HEK293T (cell line): ENCODE results near the gene EDN3.

Source experiments
- CTCF ChIA-PET: fragments of 350-600 bp; formaldehyde crosslinking; extraction: SDS; loops from one replicate; lab custom pipeline; 2021; ENCODE audit warnings: antibody characterized with exemption, inconsistent platforms; lab: Yijun Ruan, JAX
- POLR2A ChIA-PET: fragments of 350-600 bp; formaldehyde crosslinking; extraction: SDS; loops from one replicate; lab custom pipeline; 2020; ENCODE audit warnings: antibody characterized with exemption, inconsistent platforms; lab: Yijun Ruan, JAX
- DNase-seq: peaks from one replicate; pipeline ENCODE4 v3.0.0; 2012; ENCODE audit warnings: mixed read lengths; ENCODE audit errors: extremely low spot score
- ARNT ChIP-seq: fragments of 450-650 bp; IDR thresholded peaks from 2 replicates; pipeline ENCODE4 v1.6.1; 2017; ENCODE audit warnings: mild to moderate bottlenecking
- BHLHE40 ChIP-seq: fragments of 450-650 bp; IDR thresholded peaks from 2 replicates; pipeline ENCODE4 v1.6.1; 2016; ENCODE audit warnings: mild to moderate bottlenecking, moderate library complexity, borderline replicate concordance
- CTBP1 ChIP-seq: fragments of 450-650 bp; IDR thresholded peaks from 2 replicates; pipeline ENCODE4 v1.6.1; 2016; ENCODE audit warnings: borderline replicate concordance
- ELF4 ChIP-seq: fragments of 450-650 bp; IDR thresholded peaks from 2 replicates; pipeline ENCODE4 v1.6.1; 2017; ENCODE audit warnings: antibody characterized with exemption
- FOXA1 ChIP-seq: fragments of 450-650 bp; IDR thresholded peaks from 2 replicates; pipeline ENCODE4 v1.6.1; 2016; ENCODE audit warnings: mild to moderate bottlenecking
- FOXK2 ChIP-seq: fragments of 450-650 bp; IDR thresholded peaks from 2 replicates; pipeline ENCODE4 v1.6.1; 2016; ENCODE audit warnings: mild to moderate bottlenecking
- FOXM1 ChIP-seq: fragments of 450-650 bp; IDR thresholded peaks from 2 replicates; pipeline ENCODE4 v1.6.1; 2017; ENCODE audit warnings: mild to moderate bottlenecking, borderline replicate concordance
- HDGF ChIP-seq: fragments of 450-650 bp; IDR thresholded peaks from 2 replicates; pipeline ENCODE4 v1.6.1; 2017; ENCODE audit warnings: antibody characterized with exemption, borderline replicate concordance
- L3MBTL2 ChIP-seq: fragments of 450-650 bp; conservative IDR thresholded peaks from 2 replicates; pipeline ENCODE4 v1.6.1; 2016; ENCODE audit warnings: mild to moderate bottlenecking
- LEF1 ChIP-seq: fragments of 450-650 bp; IDR thresholded peaks from 2 replicates; pipeline ENCODE4 v1.6.1; 2017; ENCODE audit warnings: mild to moderate bottlenecking, borderline replicate concordance
- NFRKB ChIP-seq: fragments of 450-650 bp; IDR thresholded peaks from 2 replicates; pipeline ENCODE4 v1.6.1; 2016; ENCODE audit warnings: mild to moderate bottlenecking, moderate library complexity
- PKNOX1 ChIP-seq: fragments of 450-650 bp; IDR thresholded peaks from 2 replicates; pipeline ENCODE4 v1.6.1; 2016
- SP1 ChIP-seq: fragments of 450-650 bp; IDR thresholded peaks from 2 replicates; pipeline ENCODE4 v1.6.1; 2017
- SUZ12 ChIP-seq: fragments of 450-650 bp; IDR thresholded peaks from 2 replicates; pipeline ENCODE4 v1.6.1; 2016; ENCODE audit warnings: mild to moderate bottlenecking
- TARDBP ChIP-seq: fragments of 450-650 bp; IDR thresholded peaks from 2 replicates; pipeline ENCODE4 v1.6.1; 2016
- ZNF384 ChIP-seq: fragments of 450-650 bp; IDR thresholded peaks from 2 replicates; pipeline ENCODE4 v1.6.1; 2016

Gene EDN3

GRCh38 chr20:59331721-59332329 lies 31.4 kb downstream of the EDN3 start:
- ChIA-PET CTCF (no interaction called here), POLR2A (no interaction called here)
- DNase-seq, result no peak
- no peak for TF ChIP-seq ELF4
- TF ChIP-seq NFRKB, result no peak
- no peak for TF ChIP-seq SUZ12
- TF ChIP-seq FOXA1, result no peak
- TF ChIP-seq ARNT, result no peak
- no peak for TF ChIP-seq LEF1
- TF ChIP-seq BHLHE40, result no peak
- no peak for TF ChIP-seq CTBP1
- no peak for TF ChIP-seq PKNOX1
- TF ChIP-seq ZNF384, result no peak
- TF ChIP-seq L3MBTL2, result no peak
- TF ChIP-seq TARDBP, result no peak
- TF ChIP-seq SP1, result no peak

- DNase-seq, result no peak
- CTCF ChIA-PET, result no interaction called here
- POLR2A ChIA-PET, result no interaction called here
- TF ChIP-seq FOXM1, result no peak
- no peak for TF ChIP-seq TARDBP
- no peak for TF ChIP-seq HDGF
- TF ChIP-seq LEF1, result no peak
- no peak for TF ChIP-seq NFRKB
- TF ChIP-seq ELF4, result no peak
- TF ChIP-seq ARNT, result no peak
- no peak for TF ChIP-seq FOXK2
Observed at GRCh38 chr20:59333260-59333845, 32.9 kb downstream of the EDN3 start.

GRCh38 chr20:59333951-59334350 lies 33.5 kb downstream of the EDN3 start:
- DNase-seq, result no peak
- TF ChIP-seq TARDBP (no peak), PKNOX1 (no peak), FOXK2 (no peak), CTBP1 (no peak), FOXM1 (no peak), HDGF (no peak), L3MBTL2 (no peak), SUZ12 (no peak), ELF4 (no peak), SP1 (no peak), NFRKB (no peak), ZNF384 (no peak)
- POLR2A ChIA-PET, result no interaction called here
- CTCF ChIA-PET, result no interaction called here

- DNase-seq, result no peak
- CTCF ChIA-PET, result interaction anchor here (0.9 to 1.2 kb wide), 2 partner anchors 10 to 68 kb away, joined by 3 to 4 read pairs; no protein-coding TSS in a partner anchor
- POLR2A ChIA-PET, result no interaction called here
- TF ChIP-seq FOXM1, result no peak
- TF ChIP-seq BHLHE40, result no peak
- TF ChIP-seq TARDBP, result no peak
- TF ChIP-seq HDGF, result no peak
- no peak for TF ChIP-seq ARNT
- TF ChIP-seq SUZ12, result no peak
Observed at GRCh38 chr20:59334651-59335300, 34.4 kb downstream of the EDN3 start.

- POLR2A ChIA-PET, result no interaction called here
- CTCF ChIA-PET, result interaction anchor here (0.9 to 1.2 kb wide), 2 partner anchors 9 to 69 kb away, joined by 3 to 4 read pairs; no protein-coding TSS in a partner anchor
Observed at GRCh38 chr20:59335377-59335776, 35.0 kb downstream of the EDN3 start.

More at GRCh38 chr20:59335377-59335776, 35.0 kb downstream of the EDN3 start:
- TF ChIP-seq ELF4 (no peak), BHLHE40 (no peak), PKNOX1 (no peak), ARNT (no peak), FOXM1 (no peak), LEF1 (no peak), ZNF384 (no peak), TARDBP (no peak), FOXK2 (no peak), FOXA1 (no peak), NFRKB (no peak), SUZ12 (no peak)
- no peak for DNase-seq
